Skin of body (tissue), 2 donors: Measurements from ENCODE around the gene SLC10A7. TPM values are rescaled to one million over a fixed set of nuclear protein-coding genes. Genes with fewer than 3 reads are reported as not detected.

ENCODE experiments used
- DNase-seq: peaks from one replicate; lab custom pipeline; 2025; lab: John Stamatoyannopoulos, UW
- total RNA-seq: library from RNA; depleted of rRNA; stranded (reverse); fragments of >200 nt; gene quantifications from one replicate; pipeline ENCODE4 v1.2.3, GENCODE V29; 2014

Gene SLC10A7
- total RNA-seq, 1 donor from 2014 or later, result 19.6 TPM

GRCh38 chr4:146442801-146443200 is 78.9 kb downstream of the SLC10A7 start:
- no peak for DNase-seq

GRCh38 chr4:146439999-146440398 is 81.7 kb downstream of the SLC10A7 start:
- no peak for DNase-seq

- no peak for DNase-seq
Observed at GRCh38 chr4:146439437-146439836, 82.3 kb downstream of the SLC10A7 start.

- DNase-seq, result no peak
Observed at GRCh38 chr4:146437778-146438177, 84.0 kb downstream of the SLC10A7 start.

- no peak for DNase-seq
Observed at GRCh38 chr4:146436423-146437162, 85.1 kb downstream of the SLC10A7 start.

- DNase-seq, result no peak
Observed at GRCh38 chr4:146435962-146436361, 85.8 kb downstream of the SLC10A7 start.

- DNase-seq, result no peak
Observed at GRCh38 chr4:146432065-146432464, 89.7 kb downstream of the SLC10A7 start.

GRCh38 chr4:146428298-146428697 is 93.4 kb downstream of the SLC10A7 start:
- no peak for DNase-seq

- DNase-seq, result no peak
Observed at GRCh38 chr4:146417822-146418221, 103.9 kb downstream of the SLC10A7 start.

GRCh38 chr4:146415829-146416228 is 105.9 kb downstream of the SLC10A7 start:
- no peak for DNase-seq

GRCh38 chr4:146407669-146408084 is 114.1 kb downstream of the SLC10A7 start:
- DNase-seq, result no peak

GRCh38 chr4:146407257-146407656 is 114.5 kb downstream of the SLC10A7 start:
- no peak for DNase-seq

GRCh38 chr4:146401274-146401673 is 120.5 kb downstream of the SLC10A7 start:
- no peak for DNase-seq

GRCh38 chr4:146398896-146399445 is 122.8 kb downstream of the SLC10A7 start:
- no peak for DNase-seq

GRCh38 chr4:146398404-146398803 is 123.3 kb downstream of the SLC10A7 start:
- no peak for DNase-seq

- no peak for DNase-seq
Observed at GRCh38 chr4:146389561-146389960, 132.2 kb downstream of the SLC10A7 start.

- no peak for DNase-seq
Observed at GRCh38 chr4:146382194-146382593, 139.5 kb downstream of the SLC10A7 start.

GRCh38 chr4:146381263-146381872 is 140.4 kb downstream of the SLC10A7 start:
- DNase-seq, result no peak

GRCh38 chr4:146379744-146380143 is 142.0 kb downstream of the SLC10A7 start:
- no peak for DNase-seq

GRCh38 chr4:146371812-146372211 is 149.9 kb downstream of the SLC10A7 start:
- no peak for DNase-seq

GRCh38 chr4:146370841-146371240 is 150.9 kb downstream of the SLC10A7 start:
- DNase-seq, result no peak

- DNase-seq, result no peak
Observed at GRCh38 chr4:146369446-146369845, 152.3 kb downstream of the SLC10A7 start.

- DNase-seq, result no peak
Observed at GRCh38 chr4:146368209-146368608, 153.5 kb downstream of the SLC10A7 start.
